ENCODE results near the gene UBA5.

- TF ChIP-seq CTCF (IDR thresholded peaks at IDR 0.05), result no peak
- no peak for TF ChIP-seq POLR2A (IDR thresholded peaks at IDR 0.05)
- no peak for TF ChIP-seq POLR2AphosphoS5 (IDR thresholded peaks at IDR 0.05; ENCODE audit: insufficient read depth in 1 of 2, low read depth in 1 of 2)
Measured at GRCh38 chr3:132720228-132720627, 60.1 kb downstream of the UBA5 start.
